Osteoblast (primary cell): ENCODE measurements around the gene STAT4. TPM values are rescaled to one million over a fixed set of nuclear protein-coding genes. Genes with fewer than 3 reads are reported as not detected.

Source experiments
- DNase-seq: peaks from one replicate; pipeline ENCODE4 v3.0.0; 2011; ENCODE audit warnings: low spot score, mixed read lengths; ENCODE audit not compliant: insufficient read length; ENCODE audit errors: missing footprints
- H2AFZ ChIP-seq: 2 replicates; pipeline ENCODE4 v1.6.0; 2011; ENCODE audit warnings: mild to moderate bottlenecking, low read length
- H3K27ac ChIP-seq: 2 replicates; pipeline ENCODE4 v1.5.1; 2011; ENCODE audit warnings: mild to moderate bottlenecking, low read depth, low read length, moderate library complexity
- H3K27me3 ChIP-seq: 2 replicates; pipeline ENCODE4 v1.6.0; 2012; ENCODE audit warnings: mild to moderate bottlenecking, control low read depth, inconsistent platforms, low read length, moderate library complexity; ENCODE audit not compliant: insufficient read depth
- H3K36me3 ChIP-seq: 2 replicates; pipeline ENCODE4 v1.5.1; 2011; ENCODE audit warnings: mild to moderate bottlenecking, low read length, control low read depth, moderate library complexity; ENCODE audit not compliant: insufficient read depth
- H3K4me1 ChIP-seq: 2 replicates; pipeline ENCODE4 v1.5.1; 2011; ENCODE audit warnings: mild to moderate bottlenecking, low read length, control low read depth, moderate library complexity; ENCODE audit not compliant: insufficient read depth
- H3K4me2 ChIP-seq: 2 replicates; pipeline ENCODE4 v1.6.0; 2011; ENCODE audit warnings: mild to moderate bottlenecking, low read length; ENCODE audit not compliant: insufficient read depth
- H3K4me3 ChIP-seq: fragments of 200-600 bp; sonication (generic); 3 replicates; pipeline ENCODE4 v1.5.1; 2012; ENCODE audit warnings: mild to moderate bottlenecking, low read length, inconsistent platforms; ENCODE audit not compliant: insufficient read depth
- H3K79me2 ChIP-seq: 2 replicates; pipeline ENCODE4 v1.6.0; 2012; ENCODE audit warnings: mild to moderate bottlenecking, low read length, control low read depth, inconsistent platforms; ENCODE audit not compliant: insufficient read depth
- H3K9me3 ChIP-seq: 2 replicates; pipeline ENCODE4 v1.5.1; 2011; ENCODE audit warnings: low read depth, low read length, control low read depth
- H4K20me1 ChIP-seq: 2 replicates; pipeline ENCODE4 v1.6.0; 2012; ENCODE audit warnings: mild to moderate bottlenecking, low read length, control low read depth; ENCODE audit not compliant: insufficient read depth
- total RNA-seq: library from RNA; depleted of rRNA; stranded (reverse); fragments of >200 nt; gene quantifications from 2 replicates; pipeline ENCODE4 v1.2.3, GENCODE V29; 2012
- TF ChIP-seq, protein P1 (sequence below): IDR thresholded peaks from 2 replicates; pipeline ENCODE4 v1.5.1; 2011; ENCODE audit warnings: mild to moderate bottlenecking, low read depth, low read length, moderate library complexity; ENCODE audit errors: extremely low read depth

Gene STAT4
- total RNA-seq, 1 donor, result 16.6 TPM

- TF ChIP-seq, protein P1, sequence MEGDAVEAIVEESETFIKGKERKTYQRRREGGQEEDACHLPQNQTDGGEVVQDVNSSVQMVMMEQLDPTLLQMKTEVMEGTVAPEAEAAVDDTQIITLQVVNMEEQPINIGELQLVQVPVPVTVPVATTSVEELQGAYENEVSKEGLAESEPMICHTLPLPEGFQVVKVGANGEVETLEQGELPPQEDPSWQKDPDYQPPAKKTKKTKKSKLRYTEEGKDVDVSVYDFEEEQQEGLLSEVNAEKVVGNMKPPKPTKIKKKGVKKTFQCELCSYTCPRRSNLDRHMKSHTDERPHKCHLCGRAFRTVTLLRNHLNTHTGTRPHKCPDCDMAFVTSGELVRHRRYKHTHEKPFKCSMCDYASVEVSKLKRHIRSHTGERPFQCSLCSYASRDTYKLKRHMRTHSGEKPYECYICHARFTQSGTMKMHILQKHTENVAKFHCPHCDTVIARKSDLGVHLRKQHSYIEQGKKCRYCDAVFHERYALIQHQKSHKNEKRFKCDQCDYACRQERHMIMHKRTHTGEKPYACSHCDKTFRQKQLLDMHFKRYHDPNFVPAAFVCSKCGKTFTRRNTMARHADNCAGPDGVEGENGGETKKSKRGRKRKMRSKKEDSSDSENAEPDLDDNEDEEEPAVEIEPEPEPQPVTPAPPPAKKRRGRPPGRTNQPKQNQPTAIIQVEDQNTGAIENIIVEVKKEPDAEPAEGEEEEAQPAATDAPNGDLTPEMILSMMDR, result no peak
- Histone ChIP-seq H3K4me1 (peaks cover 28% of the 10 kb centered on the region), H3K36me3 (no peaks in the 10 kb centered on the region), H3K27ac (peak overlapping the region; percentile 42), H3K9me3 (no peaks in the 10 kb centered on the region), H3K4me3 (no peak overlapping the region), H3K27me3 (no peaks in the 10 kb centered on the region), H4K20me1 (no peaks in the 10 kb centered on the region), H2AFZ (no peak overlapping the region), H3K4me2 (no peak overlapping the region), H3K79me2 (no peaks in the 10 kb centered on the region)
- no peak for DNase-seq
These were observed 28.2 kb upstream of the STAT4 start for GRCh38 chr2:191178806-191179514.

GRCh38 chr2:191177751-191178736 lies 27.2 kb upstream of the STAT4 start:
- H3K36me3 ChIP-seq, result no peaks in the 10 kb centered on the region
- TF ChIP-seq, protein P1, result no peak
- H4K20me1 ChIP-seq, result no peaks in the 10 kb centered on the region
- H3K4me1 ChIP-seq, result peaks cover 26% of the 10 kb centered on the region
- no peaks in the 10 kb centered on the region for H3K9me3 ChIP-seq
- H2AFZ ChIP-seq, result no peak overlapping the region
- H3K27ac ChIP-seq, result no peak overlapping the region
- DNase-seq, result no peak
- no peaks in the 10 kb centered on the region for H3K27me3 ChIP-seq
- no peak overlapping the region for H3K4me2 ChIP-seq
- no peak overlapping the region for H3K4me3 ChIP-seq
- H3K79me2 ChIP-seq, result no peaks in the 10 kb centered on the region

DNA sequence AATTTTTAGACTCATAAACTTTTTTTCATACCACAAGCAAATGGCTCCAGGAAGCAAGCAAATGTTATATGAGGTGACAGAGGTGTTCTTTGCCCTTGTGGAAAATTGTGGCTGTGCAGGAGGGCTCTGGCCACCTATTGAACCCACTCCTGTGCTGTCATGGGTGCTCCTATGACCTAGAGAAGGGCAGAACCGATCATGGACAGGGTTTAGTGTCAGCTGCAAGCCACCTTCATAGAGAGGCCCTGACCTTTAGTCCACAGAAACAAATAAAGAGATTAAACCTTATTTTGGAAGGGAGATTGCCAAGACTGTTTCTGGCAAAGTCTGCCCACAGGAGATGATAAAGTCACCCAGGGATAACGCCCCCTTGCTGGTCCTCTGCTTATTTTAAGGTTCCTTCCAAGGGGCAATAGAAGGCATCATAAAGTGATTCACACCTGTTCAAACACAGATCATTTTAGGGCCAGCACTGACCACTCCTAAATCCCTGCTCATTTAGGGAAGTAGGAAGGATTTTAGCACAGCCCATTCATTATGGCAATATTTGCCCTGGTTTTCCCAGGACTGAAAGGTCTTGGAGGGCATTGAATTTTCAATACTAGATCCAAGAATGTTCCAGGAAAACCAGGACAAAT lies 26.1 kb upstream of the STAT4 start:
- Histone ChIP-seq H3K79me2 (no peaks in the 10 kb centered on the region), H3K27ac (no peak overlapping the region), H3K4me3 (no peak overlapping the region), H3K4me2 (no peak overlapping the region), H3K27me3 (no peaks in the 10 kb centered on the region), H3K9me3 (no peaks in the 10 kb centered on the region), H4K20me1 (no peaks in the 10 kb centered on the region), H2AFZ (peak overlapping the region; percentile 42), H3K4me1 (peaks cover 35% of the 10 kb centered on the region), H3K36me3 (no peaks in the 10 kb centered on the region)
- TF ChIP-seq, protein P1, result no peak
- no peak for DNase-seq

DNA sequence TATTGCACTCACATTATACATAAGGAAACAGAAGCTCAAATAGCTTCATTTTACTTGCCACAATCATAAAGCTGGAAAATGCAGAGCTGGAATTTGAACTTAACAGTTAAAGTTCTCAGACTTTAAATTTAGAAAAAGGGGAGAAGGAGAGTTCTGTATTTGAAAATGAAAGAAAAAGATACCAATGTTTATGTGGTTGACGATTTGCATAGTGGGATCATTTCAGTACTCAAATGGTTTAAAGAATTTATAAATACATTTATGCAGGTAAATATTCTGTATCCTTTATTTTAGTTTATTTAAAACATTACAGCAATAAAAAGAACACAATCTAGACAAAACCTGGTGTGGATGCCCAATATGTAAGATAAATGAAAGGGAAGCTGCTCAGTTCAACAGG lies 25.5 kb upstream of the STAT4 start:
- peaks cover 40% of the 10 kb centered on the region for H3K4me1 ChIP-seq
- no peak overlapping the region for H3K4me3 ChIP-seq
- no peak for DNase-seq

More for the DNA sequence above, 25.5 kb upstream of the STAT4 start:
- Histone ChIP-seq H3K4me2 (no peak overlapping the region), H3K36me3 (no peaks in the 10 kb centered on the region), H3K27ac (no peak overlapping the region), H2AFZ (no peak overlapping the region), H4K20me1 (no peaks in the 10 kb centered on the region), H3K27me3 (no peaks in the 10 kb centered on the region), H3K9me3 (no peaks in the 10 kb centered on the region), H3K79me2 (no peaks in the 10 kb centered on the region)
- TF ChIP-seq, protein P1, result no peak
